Stimulated activated CD4-positive, alpha-beta T cell treated with anti-CD3 and anti-CD28 coated beads, Interleukin-4, amount 100 ng/mL, for 4 hours (primary cell): ENCODE measurements around the gene ATP9A.
"Not testable (repeated sequence)": the region's sequence is repeated elsewhere in the genome, so short reads cannot be mapped to it uniquely, and the experiment has no call there.

Experiments used
- DNase-seq, 2 experiments: peaks; one replicate each; pipeline ENCODE4 v3.0.0-alpha.2; 2020

Gene ATP9A

DNA sequence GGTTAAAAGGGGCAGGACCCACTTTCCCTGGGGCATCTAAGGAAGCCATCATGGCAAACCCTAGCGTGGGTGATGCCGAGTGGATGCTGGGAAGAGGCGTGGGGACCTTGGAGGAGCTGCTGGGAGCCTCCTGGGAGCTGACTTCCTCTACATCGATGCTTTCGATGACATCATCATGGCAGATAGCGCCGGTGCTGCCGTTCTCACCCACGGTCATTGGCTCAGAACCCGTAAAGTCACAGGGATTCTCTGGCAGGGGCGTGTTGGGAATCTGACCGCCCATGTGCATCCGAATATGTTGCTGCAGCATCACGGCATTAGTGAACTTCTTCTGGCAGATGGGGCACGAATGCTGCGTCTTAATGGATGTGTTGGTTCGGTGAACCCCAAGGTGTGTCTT lies 22.1 kb upstream of the ATP9A start:
- DNase-seq = no peak

DNA sequence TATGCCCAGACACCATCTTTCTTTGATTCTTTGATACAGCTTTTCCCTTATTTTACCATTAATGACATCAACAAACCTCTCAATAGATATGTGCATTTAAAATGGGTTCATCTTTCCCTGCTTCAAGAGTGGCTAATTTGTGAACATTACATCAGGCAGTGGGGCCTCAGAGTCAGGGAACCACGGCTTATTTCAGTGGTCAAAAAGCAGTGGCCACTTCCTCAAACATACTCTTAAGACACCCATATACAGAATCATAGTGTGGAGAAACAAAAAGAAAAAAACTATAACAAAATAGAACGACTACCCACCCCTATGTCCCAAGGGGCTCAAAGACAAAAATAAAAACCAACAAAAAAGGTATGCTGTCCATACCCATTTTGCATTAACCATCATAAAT lies 21.2 kb upstream of the ATP9A start:
- no peak for DNase-seq

DNA sequence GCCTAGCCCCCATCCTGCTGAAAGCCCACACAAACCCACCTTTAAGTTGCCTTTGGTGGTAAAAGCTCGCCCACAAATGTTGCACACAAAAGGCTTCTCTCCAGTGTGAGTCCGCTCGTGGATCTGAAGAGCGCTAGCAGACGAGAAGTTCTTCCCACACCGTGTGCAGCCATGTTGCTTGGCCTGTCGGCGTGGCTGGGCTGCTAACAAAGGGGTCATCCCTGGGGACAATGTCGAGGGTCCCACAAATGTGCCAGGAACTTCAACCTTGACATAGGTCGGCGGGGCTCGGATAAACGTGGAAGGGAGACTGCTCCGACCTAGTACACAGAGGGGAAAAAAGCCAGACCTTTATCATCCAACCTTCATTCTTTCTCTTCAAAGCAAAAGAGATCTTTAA lies 20.6 kb upstream of the ATP9A start:
- DNase-seq = no peak

DNA sequence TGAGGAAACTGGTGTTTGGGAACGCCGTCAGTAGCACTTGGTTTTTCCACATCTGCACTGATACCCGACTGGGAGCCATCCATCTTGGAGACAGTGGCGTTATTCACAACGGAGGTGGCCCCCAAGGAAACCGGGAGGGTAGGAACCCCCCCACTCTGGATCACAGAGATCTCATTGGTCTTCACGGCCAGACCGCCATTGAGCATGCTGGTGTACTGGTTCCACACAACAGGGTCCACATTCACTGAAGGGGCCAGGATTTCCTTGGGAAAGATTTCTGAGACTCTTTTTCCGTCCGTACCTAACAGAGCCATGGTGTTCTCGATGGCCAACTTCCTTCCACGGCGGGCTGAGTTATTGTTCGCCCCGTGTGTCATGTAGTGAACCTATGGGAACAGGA lies 16.1 kb upstream of the ATP9A start:
- no peak for DNase-seq

DNA sequence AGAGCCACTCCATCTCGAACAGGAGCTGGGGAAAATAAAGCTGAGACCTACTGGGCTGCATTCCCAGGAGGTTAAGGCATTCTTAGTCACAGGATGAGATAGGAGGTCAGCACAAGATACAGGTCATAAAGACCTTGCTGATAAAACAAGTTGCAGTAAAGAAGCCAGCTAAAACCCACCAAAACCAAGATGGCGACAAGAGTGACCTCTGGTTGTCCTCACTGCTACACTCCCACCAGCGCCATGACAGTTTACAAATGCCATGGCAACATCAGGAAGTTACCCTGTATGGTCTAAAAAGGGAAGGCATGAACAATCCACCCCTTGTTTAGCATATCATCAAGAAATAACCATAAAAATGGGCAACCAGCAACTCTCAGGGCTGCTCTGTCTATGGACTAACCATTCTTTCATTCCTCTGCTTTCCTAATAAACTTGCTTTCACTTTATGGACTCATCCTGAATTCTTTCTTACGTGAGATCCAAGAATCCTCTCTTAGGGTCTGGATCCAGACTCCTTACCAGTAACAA lies 10.1 kb upstream of the ATP9A start:
- not testable (repeated sequence) for DNase-seq

DNA sequence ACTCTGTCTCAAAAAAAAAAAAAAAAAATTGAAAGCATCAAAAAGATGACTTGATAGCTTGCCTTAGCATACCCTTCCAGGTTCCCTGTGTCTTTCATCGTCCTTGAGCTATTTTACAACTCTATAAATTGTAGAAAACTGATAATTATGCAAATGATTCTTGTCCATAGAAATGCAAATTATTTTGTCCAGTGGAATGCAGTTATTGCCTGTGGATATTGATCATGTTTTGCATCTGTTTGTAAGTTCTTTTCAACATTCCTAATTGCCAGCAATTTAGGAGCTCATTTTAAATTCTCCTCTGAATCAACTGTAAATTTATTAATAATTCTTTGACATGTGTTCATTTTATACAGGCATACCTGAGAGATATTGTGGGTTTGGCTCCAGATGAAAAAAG lies 7.1 kb upstream of the ATP9A start:
- no peak for DNase-seq

DNA sequence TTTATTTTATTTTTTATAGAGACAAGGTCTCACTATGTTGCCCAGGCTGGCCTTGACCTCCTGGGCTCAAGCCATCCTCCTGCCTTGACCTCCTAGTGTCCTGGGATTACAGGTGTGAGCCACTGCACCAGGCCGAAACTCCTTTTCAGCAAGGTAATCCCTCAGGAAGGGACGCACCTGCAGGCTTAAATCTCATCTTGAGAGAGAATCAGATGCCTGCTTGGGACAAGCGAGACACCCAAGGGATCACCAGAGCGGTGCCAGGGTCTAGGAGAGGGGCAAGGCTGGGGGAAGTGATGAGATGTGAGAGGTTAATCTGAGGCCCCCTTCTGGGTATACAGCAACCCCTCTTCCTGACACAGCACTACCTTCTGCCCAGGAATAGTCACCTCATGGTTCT lies 4.0 kb upstream of the ATP9A start:
- no peak for DNase-seq

DNA sequence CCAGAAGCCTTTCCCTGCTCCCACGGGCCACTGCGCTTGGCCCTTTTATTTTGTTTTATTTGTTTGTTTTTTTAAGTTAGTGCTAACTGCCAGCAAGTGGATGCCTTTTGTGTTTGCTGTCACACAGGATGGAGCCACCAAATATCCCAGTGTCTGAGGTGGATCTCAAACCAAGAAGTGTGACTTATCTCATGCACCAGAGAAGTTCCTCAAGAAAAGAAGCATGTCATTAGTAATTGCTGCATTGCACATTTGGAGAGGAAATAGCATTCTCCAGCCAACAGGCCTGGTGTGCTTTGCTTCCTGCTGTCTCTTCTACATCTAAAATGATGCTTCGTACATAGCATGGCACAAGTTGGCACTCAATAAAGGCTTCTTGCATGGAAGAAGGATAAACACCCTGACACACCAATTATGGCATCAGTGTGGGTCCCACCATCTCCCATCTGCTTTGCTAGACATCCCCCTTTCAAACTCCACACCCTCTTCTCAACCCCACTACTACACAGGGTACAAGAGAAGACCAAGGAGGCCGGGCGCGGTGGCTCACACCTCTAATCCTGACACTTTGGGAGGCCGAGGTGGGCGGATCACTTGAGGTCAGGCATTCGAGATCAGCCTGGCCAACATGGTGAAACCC lies 1.9 kb upstream of the ATP9A start:
- DNase-seq = no peak

DNA sequence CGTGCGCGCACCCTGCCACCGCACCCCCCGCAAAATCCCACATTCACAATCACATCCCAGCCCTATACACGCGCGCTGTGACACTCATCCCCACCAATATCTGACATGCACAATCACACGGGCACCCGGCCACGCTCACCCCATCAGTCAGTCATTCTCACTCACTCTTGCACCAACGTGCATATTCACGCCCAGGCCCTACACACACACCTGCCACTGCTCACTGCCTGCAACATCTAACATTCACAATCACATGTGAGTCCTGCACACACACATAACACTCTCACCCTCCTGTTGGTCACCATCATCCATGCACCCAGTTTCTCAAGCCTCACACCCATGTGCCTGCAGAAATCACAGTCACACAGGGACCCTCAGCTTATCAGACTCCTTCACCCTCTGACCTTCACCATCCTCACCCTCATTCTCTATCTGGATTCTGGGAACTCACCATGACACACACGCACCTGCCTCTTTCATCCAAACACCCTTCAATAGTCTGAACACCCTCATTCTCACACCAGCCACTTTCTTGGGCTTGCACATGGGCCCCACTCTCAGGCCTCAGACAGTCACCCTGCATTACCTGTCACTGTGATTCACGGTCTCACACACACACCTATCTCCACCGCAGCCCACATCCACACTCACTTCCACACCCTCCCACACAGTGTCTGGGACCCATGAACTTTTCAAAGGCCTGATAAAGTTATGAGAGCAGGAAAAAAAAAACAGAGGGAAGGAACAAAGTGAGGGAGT lies 748 bp upstream of the ATP9A start:
- no peak for DNase-seq

DNA sequence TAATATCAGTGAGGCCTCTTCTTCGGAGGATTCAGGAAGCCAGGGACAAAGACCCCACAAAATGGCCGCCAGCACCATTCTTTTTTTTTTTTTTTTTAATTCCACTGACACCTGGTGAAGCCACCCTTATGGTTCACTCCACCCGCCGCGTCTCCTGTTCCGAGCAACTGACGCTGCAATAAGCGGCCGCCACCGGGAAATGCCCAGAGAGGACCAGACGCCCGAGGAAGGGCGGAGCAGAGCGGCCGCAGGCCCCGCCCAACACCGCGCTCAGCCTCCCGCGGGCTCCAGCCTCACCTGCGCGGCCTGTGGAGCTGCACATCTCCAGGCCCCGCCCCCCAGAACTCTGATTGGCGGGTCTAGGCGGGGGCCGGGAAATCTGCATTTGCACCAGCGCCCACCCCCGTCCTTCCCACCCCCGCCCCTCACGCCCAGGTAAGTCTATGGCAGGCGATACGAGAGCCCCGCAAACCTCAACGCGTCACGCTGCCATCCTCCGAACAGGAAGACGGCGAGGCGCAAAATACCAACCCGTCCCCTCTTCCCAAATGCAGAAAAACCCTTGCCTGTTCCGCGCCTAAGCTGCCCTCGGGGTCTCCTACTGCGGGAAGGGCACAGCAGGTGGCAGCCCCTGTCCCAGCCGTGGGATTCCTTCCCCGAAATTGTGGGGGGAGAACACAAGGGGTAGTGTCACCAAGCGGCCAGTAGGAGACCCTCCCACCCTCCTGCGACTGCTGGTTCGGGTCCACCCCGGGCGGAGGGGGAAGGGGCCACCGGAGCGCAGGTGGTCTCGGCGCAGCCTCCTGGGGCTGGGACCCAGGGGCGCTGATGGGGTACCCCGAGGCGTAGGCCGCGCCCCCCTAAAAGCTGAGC lies 960 bp downstream of the ATP9A start:
- DNase-seq = peak; percentile 39 to 41

DNA sequence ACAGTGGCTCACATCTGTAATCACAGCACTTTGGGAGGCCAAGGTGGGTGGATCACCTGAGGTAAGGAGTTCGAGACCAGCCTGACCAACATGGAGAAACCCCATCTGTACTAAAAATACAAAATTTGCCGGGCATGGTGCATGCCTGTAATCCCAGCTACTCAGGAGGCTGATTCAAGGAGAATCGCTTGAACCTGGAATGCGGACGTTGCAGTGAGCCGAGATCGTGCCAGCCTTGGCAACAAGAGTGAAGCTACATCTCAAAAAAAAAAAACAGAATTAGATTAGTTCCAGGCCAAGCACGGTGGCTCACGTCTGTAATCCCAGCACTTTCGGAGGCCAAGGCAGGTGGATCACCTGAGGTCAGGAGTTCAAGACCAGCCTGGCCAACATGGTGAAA lies 2.8 kb downstream of the ATP9A start:
- DNase-seq = not testable (repeated sequence)

DNA sequence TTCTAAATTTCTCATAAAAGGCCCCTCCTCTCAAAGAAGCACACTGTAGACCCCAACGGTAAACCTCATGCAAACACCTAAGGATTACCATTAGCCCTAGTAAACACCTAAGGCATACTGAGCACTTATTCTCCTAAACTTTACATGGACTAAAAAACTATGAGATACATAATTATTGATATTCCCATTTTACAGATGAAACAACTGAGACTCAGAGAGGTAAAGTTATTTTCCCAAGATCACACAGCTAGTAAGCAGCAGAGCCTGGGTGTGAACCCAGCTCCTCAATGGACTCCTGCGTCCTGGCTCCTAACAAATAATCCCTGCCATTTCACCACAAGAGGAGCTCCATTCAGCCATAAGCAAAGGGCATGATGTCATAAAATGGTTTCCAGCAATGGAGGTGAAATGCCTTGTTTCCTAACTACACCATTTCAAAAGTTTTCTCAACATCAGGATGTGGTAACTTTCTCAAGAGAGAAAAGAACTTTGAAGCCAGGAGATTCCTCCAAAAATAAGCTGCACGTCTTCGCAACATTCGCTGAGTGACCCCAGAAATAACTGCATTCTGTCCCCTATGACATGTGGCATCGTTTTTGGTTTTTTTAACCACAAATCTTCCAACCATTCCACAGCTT lies 4.1 kb downstream of the ATP9A start:
- no peak for DNase-seq

DNA sequence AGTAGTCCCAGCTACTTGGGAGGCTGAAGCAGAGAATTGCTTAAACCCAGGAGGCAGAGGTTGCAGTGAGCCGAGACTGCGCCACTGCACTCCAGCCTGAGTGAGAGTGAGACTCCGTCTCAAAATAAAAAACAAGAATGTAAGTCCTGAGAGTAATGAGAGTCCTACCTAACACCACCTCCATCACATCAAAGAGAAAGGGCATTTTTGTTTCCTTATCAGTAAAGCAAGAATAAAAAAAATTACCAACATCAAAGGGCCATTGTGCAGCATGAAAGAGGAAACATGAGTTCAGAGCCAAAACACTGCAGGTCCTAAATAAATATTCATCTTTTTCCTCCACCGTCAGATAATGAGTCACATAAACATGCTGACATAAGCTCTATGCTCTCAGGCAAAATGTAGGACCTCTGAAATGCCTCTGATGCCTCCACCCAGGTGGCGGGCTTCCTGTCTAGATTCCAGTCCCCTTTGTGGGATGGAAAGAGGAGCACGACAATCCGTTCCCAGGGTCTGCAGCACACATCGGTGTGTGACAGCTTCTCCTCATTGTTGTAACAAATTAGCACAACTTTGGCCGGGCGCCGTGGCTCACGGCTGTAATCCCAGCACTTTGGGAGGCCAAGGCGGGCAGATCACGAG lies 7.2 kb downstream of the ATP9A start:
- no peak for DNase-seq

DNA sequence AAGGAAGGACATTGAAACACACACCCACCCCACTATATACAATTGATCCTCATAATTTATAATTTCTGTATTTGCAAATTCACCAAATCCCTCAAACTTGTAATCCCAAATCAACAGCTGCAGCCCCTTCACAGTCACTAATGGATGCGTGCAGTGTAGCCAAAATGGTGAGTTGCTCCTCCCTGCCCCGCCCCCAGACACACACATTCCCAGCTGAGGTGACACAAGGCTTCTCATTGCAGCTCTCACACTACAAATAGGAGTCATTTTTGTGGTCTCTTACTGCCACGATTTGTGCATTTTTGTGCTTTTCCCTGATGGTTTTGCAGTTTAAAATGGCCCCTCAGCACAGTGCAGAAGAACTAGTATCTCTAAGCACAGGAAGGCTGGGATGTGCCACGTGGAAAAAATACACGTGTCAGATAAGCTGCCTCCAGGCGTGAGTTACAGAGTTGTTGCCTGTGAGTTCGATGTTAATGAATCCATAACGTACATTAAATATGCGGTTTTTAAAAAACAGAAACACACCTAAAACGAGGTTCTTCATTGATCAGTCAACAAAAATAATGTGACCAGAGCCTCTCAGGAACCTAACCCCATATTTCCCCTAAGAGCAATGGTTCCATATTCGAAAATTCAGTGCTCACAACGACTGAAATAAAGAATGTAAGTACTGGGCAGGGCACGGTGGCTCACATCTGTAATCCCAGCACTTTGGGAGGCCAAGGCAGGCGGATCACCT lies 8.2 kb downstream of the ATP9A start:
- DNase-seq = no peak

DNA sequence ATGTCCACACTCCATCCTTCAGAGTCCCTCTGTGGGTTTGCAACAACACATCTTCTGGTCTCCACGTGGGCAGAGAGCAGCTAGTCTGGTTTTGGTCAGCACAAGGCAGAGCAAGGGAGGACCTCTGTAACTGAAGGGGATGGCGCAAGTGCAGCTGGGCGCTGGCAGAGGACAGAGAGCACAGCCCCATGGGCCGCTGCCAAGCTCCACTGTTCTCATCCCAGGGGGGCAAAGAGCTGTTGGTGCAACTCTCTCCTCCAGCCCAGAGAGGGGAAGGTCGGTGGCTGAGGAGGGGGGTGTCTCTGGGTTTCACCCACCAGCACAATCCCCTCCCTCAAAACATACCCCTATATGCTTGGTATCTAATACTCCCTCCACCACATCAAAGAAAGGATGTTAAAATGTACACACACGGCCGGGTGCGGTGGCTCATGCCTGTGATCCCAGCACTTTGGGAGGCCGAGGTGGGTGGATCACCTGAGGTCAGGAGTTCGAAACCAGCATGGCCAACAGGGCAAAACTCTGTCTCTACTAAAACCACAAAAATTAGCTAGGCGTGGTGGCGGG lies 9.1 kb downstream of the ATP9A start:
- no peak for DNase-seq

DNA sequence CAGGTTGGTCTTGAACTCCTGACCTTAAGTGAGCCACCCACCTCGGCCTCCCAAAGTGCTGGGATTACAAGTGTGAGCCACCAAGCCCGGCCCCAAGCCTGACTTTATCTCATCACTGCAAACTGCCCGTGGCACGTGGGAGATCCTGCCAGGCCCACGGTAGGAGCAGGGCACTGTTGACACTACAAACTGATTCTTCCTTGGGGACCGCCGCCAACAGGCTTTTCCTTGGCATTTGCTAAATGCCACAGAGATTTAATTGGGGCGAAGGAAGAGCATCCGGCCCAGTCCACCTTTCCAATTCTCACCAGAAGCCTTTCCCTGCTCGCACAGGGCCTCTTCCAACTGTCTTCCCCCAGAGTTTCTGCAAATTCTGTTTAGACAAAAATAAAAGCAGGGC lies 11.0 kb downstream of the ATP9A start:
- no peak for DNase-seq

DNA sequence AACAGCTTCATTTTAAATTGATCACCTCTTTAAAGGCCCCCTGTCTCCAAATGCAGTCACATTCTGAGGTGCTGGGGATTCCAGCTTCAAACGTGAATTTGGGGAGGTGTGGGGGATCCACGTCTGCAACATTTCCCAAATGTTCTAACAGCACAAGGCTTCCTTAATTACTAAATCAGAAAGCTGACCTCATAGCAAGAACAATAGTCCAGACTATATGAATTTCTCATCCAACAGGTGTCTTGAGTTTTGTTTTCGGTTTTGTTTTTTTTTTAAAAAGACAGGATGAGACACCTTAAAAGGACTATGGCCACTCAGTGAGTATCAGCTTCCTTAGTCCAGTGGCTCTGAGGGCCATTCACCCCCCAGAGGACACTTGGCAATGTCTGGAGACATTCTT lies 11.5 kb downstream of the ATP9A start:
- DNase-seq = no peak

DNA sequence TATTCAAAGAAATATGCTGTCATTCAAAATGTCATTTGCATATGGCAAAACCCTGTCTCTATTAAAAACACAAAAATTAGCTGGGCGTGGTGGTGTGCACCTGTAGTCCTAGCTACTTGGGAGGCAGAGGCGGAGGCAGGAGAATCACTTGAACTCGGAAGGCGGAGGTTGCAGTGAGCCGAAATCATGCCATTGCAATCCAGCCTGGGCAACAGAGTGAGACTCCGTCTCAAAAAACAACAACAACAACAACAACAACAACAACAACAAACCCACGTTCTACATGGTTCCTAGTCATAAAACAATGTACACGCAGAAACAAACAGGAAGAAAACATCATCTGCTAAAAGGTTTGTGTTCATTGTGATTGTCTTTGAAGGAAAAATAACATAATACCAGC lies 15.0 kb downstream of the ATP9A start:
- DNase-seq = not testable (repeated sequence)

DNA sequence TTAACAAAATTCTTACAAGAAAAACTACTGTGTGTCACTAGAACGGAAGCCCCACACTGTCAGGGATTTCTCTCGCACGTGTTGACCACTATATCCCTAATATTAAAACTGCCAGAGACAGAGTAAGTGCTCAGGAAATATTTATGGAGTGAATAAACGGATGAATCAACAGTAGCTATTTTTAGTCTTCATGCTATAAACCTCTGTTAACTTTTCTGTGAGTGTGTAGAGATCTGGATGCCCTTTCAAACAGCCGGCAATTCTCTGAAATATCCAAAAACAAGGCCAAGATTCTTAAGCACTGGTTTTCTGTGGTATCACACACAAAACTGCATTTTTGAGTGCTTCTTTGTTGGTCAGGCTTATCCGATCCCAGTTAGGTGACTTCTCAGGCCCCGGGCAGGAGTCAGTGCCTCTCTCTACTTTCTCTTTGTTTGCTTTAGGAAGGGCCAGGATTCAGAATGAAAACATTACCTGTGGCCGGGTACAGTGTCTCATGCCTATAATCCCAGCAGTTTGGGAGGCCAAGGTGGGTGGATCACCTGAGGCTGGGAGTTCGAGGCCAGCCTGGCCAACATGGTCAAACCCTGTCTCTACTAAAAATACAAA lies 15.7 kb downstream of the ATP9A start:
- no peak for DNase-seq

DNA sequence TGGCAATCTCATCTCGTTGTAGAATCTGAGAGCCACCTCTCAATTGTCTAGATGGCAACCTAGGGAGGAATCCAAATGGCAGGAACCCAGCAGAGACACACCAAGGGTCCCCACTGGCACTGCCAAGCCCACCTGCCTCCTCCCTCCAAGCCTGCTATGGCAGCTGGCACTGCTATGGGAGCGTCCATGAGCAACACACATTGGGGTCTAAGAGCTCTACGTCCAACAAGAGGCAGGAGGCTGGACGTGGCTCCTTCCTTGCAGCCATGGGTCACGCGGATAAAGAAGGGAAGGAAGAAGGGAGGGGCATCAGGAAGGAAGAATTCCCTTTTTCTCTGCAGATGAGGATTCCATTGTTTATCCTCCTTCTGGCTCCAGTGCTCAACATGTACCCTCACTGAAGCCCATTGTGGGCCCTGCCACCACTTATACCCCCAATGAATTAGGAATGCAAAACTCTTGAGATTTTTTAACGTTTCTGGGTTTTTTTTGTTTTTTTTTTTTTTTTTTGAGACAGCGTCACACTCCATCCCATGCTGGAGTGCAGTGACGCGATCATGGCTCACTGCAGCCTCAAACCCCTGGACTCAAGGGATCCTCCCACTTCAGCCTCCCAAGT lies 17.3 kb downstream of the ATP9A start:
- DNase-seq = no peak
